Brain microvascular endothelial cell (primary cell): ENCODE measurements around the gene NDFIP1.

Experiments
- DNase-seq: peaks from one replicate; pipeline ENCODE4 v3.0.0-alpha.2; 2020
- H3K27ac ChIP-seq: fragments of 250-450 bp; sonication (Bioruptor Pico); 2 replicates; pipeline ENCODE4 v1.5.1; 2020; ENCODE audit warnings: mild to moderate bottlenecking, moderate library complexity
- H3K27me3 ChIP-seq: fragments of 250-450 bp; sonication (Bioruptor Pico); replicated peaks from 2 replicates; pipeline ENCODE4 v1.5.1; 2020; ENCODE audit warnings: mild to moderate bottlenecking
- H3K36me3 ChIP-seq: fragments of 250-450 bp; sonication (Bioruptor Pico); replicated peaks from 2 replicates; pipeline ENCODE4 v1.5.1; 2020; ENCODE audit warnings: mild to moderate bottlenecking
- H3K4me3 ChIP-seq: 2 replicates; pipeline ENCODE4 v1.5.1; 2011; ENCODE audit warnings: low read depth, mild to moderate bottlenecking, control low read depth, low read length, moderate library complexity
- CTCF ChIP-seq: IDR thresholded peaks from 2 replicates; pipeline ENCODE4 v1.5.1; 2011; ENCODE audit warnings: low read depth, mild to moderate bottlenecking, moderate library complexity, low read length, control low read depth, inconsistent platforms; ENCODE audit errors: missing control alignments
- in situ Hi-C: cut with HindIII; loops from 2 replicates; pipeline ENCODE4 v1.10.0; 2017; ENCODE audit warnings: low sequenced_read_pairs, low pct_ligation_motif_present

The NDFIP1 gene

GRCh38 chr5:142201471-142201887 lies 92.9 kb downstream of the NDFIP1 start:
- Histone ChIP-seq H3K36me3 (no peaks in the 10 kb centered on the region), H3K27ac (peak overlapping the region; percentile 91), H3K4me3 (no peak overlapping the region), H3K27me3 (no peaks in the 10 kb centered on the region)
- in situ Hi-C loops: no loop called here
- DNase-seq: peak; percentile 96
- TF ChIP-seq CTCF: no peak

- in situ Hi-C loops: no loop called here
- H3K27me3 ChIP-seq: no peaks in the 10 kb centered on the region
- no peak overlapping the region for H3K4me3 ChIP-seq
- H3K36me3 ChIP-seq: no peaks in the 10 kb centered on the region
- DNase-seq: peak; percentile 64
- TF ChIP-seq CTCF: no peak
- H3K27ac ChIP-seq: peak overlapping the region; percentile 91
Measured at GRCh38 chr5:142202282-142202681, 93.7 kb downstream of the NDFIP1 start.
